Lower lobe of right lung (tissue), 2 donors: Measurements from ENCODE around the gene ST6GALNAC3. TPM values are rescaled to one million over a fixed set of nuclear protein-coding genes. Genes with fewer than 3 reads are reported as not detected.

Experiments
- ATAC-seq, 2 donors: fragments of 200-7000 bp; cut with Tn5 transposase; one replicate each; pipeline ENCODE4 v1.9.1; 2020 to 2022; ENCODE audit warnings: mild to moderate bottlenecking in 2 of 2, moderate library complexity in 2 of 2
- DNase-seq: peaks from one replicate; pipeline ENCODE4 v3.0.0-alpha.2; 2020
- H3K27ac ChIP-seq: fragments of 200-600 bp; one replicate; pipeline ENCODE4 v1.8.0; 2022
- H3K27me3 ChIP-seq: fragments of 200-600 bp; one replicate; pipeline ENCODE4 v1.8.0; 2022; ENCODE audit warnings: low read depth
- H3K36me3 ChIP-seq: fragments of 200-600 bp; one replicate; pipeline ENCODE4 v1.8.0; 2022; ENCODE audit warnings: mild to moderate bottlenecking
- H3K4me1 ChIP-seq: fragments of 200-600 bp; one replicate; pipeline ENCODE4 v1.8.0; 2022
- H3K4me3 ChIP-seq: fragments of 200-600 bp; one replicate; pipeline ENCODE4 v1.8.0; 2022; ENCODE audit warnings: mild to moderate bottlenecking
- H3K9me3 ChIP-seq: fragments of 200-600 bp; one replicate; pipeline ENCODE4 v1.8.0; 2022
- intact Hi-C: fragments of 100-400 bp; cut with DNase I; formaldehyde crosslinking; loops from one replicate; pipeline ENCODE4 v1.11.0; 2022
- total RNA-seq: library from RNA; stranded (reverse); fragmentation: NEBNext Ultra II Directional; extraction: Animal tissue kit (Norgen Biotek cat#: 25700); gene quantifications from one replicate; pipeline ENCODE4 v1.2.1, GENCODE V29; 2021
- TF ChIP-seq, protein P1 (sequence below): fragments of 200-600 bp; IDR thresholded peaks from one replicate; pipeline ENCODE4 v1.8.0; 2022; ENCODE audit warnings: antibody characterized with exemption, mild to moderate bottlenecking
- donor health status: DM: no; HTN: yes; CAD: no; lungs with severe emphysema.

Gene ST6GALNAC3
- total RNA-seq, 1 donor from 2014 or later, result 8.8 TPM

DNA sequence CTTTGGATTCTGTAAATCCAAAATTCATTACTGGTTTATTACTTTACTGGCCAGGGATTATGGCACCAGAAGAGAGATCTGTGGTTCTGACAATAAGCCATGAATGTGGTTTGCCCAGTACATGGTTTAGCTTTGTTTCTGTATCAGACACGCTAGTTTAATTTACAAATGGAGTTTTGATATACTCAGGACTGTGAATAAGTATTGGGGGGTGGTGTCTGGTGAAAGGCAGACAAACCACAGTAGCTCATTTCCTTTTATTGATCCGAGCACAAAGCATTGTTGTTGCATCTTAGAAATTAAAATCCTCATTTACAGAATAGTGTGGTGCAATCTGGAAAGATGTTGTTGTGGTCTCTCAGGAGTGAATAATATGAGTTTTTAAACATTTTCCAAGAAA lies 96.0 kb downstream of the ST6GALNAC3 start:
- H3K27ac ChIP-seq, result no peak overlapping the region
- H3K9me3 ChIP-seq, result no peaks in the 10 kb centered on the region
- TF ChIP-seq, protein P1, sequence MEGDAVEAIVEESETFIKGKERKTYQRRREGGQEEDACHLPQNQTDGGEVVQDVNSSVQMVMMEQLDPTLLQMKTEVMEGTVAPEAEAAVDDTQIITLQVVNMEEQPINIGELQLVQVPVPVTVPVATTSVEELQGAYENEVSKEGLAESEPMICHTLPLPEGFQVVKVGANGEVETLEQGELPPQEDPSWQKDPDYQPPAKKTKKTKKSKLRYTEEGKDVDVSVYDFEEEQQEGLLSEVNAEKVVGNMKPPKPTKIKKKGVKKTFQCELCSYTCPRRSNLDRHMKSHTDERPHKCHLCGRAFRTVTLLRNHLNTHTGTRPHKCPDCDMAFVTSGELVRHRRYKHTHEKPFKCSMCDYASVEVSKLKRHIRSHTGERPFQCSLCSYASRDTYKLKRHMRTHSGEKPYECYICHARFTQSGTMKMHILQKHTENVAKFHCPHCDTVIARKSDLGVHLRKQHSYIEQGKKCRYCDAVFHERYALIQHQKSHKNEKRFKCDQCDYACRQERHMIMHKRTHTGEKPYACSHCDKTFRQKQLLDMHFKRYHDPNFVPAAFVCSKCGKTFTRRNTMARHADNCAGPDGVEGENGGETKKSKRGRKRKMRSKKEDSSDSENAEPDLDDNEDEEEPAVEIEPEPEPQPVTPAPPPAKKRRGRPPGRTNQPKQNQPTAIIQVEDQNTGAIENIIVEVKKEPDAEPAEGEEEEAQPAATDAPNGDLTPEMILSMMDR, result no peak
- H3K4me1 ChIP-seq, result no peaks in the 10 kb centered on the region
- no peak for ATAC-seq
- H3K4me3 ChIP-seq, result no peak overlapping the region
- DNase-seq, result no peak
- intact Hi-C loops, result no loop called here
- H3K27me3 ChIP-seq, result no peaks in the 10 kb centered on the region
- H3K36me3 ChIP-seq, result no peaks in the 10 kb centered on the region

DNA sequence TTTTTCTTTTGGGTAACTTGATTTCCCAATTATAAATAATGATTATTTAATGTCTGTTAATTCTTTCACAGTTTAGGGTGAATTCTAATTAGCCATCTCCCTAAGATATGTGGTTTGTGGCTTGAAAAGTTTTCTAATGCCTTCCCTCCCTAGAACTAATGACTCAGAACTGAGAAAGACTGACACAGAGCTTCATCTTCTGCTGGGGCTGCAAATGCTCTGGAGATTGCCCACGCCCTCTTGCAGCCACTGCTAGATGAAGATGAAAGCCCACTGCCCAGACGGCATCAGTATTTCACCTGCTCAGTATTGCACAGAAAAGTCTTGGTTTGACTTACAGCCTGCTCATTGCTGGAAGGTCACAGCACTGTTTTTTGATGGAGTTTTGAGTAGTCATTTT lies 101.5 kb downstream of the ST6GALNAC3 start:
- DNase-seq (no peak), ATAC-seq (no peak)
- H3K4me3 ChIP-seq, result no peak overlapping the region
- TF ChIP-seq, protein P1, result no peak
- intact Hi-C loops, result no loop called here
- no peaks in the 10 kb centered on the region for H3K4me1 ChIP-seq
- H3K9me3 ChIP-seq, result no peaks in the 10 kb centered on the region
- no peaks in the 10 kb centered on the region for H3K27me3 ChIP-seq
- H3K36me3 ChIP-seq, result no peaks in the 10 kb centered on the region
- no peak overlapping the region for H3K27ac ChIP-seq

DNA sequence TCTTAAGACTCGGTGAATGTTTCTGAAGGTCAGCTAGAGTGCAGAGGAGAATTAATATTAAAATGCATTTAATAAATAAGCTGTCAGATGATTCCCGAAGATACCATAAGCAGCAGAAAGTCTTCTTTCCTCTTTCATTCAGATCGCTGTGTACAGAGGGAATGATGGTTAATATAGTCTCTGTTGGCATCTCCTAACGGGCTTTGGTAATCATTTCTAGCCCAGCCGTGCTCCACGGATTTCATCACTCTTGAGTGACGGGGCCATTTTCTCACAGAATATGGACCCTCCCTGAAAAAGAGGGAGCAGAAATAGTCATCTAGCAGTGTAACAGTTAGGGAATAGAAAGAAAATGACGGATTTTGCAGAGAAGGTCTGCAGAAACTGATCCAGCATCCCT lies 103.1 kb downstream of the ST6GALNAC3 start:
- ATAC-seq (no peak), DNase-seq (no peak)
- no peak overlapping the region for H3K27ac ChIP-seq
- intact Hi-C loops, result no loop called here
- no peaks in the 10 kb centered on the region for H3K9me3 ChIP-seq
- TF ChIP-seq, protein P1, result no peak
- no peaks in the 10 kb centered on the region for H3K27me3 ChIP-seq
- H3K4me1 ChIP-seq, result no peaks in the 10 kb centered on the region
- H3K36me3 ChIP-seq, result no peaks in the 10 kb centered on the region
- H3K4me3 ChIP-seq, result no peak overlapping the region

DNA sequence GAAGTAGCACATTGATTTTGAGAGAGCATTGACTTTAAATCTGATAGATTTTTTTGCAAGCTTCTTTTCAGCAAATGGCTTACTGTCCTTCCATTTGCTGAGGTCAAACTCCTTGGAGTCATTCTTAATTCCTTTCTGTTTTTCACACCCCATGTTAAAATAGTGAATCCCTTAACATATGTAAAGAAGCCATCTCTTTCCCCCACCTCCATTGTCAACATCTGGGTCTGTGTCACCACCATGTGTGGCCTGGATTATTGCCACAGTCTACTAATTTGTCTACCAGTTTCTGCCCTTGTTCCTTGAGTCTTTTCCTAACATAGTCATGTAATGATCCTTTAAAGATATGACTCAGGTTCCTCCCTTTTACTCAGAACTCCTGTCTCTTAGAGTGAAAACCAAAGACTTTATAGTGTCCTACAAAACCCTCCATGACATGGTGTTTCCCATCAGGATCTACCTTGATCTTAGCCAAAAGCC lies 104.7 kb downstream of the ST6GALNAC3 start:
- Histone ChIP-seq H3K36me3 (no peaks in the 10 kb centered on the region), H3K9me3 (no peaks in the 10 kb centered on the region), H3K4me3 (no peak overlapping the region), H3K27me3 (no peaks in the 10 kb centered on the region), H3K27ac (no peak overlapping the region), H3K4me1 (no peaks in the 10 kb centered on the region)
- intact Hi-C loops, result no loop called here
- TF ChIP-seq, protein P1, result no peak
- DNase-seq (no peak), ATAC-seq (no peak)

DNA sequence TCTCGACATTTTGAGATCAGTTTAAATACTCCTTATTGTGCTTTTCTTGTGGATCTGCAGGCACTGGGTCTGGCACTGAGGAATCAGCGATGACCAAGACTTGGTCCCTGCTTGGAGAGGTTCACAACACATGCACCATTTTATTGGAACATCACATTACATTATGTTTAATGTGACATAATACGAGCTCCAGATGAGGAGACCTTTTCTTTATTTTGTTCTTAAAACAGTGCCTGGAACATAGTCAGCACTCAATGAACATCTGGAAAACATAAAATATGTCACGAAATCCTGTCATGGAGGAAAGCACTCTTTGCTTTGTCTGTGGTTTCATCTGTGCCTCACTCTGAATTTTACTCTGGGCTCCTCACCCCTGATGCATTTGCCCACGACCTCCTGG lies 110.7 kb downstream of the ST6GALNAC3 start:
- intact Hi-C loops, result no loop called here
- Histone ChIP-seq H3K4me1 (no peaks in the 10 kb centered on the region), H3K4me3 (no peak overlapping the region), H3K27ac (no peak overlapping the region), H3K36me3 (no peaks in the 10 kb centered on the region), H3K9me3 (no peaks in the 10 kb centered on the region), H3K27me3 (no peaks in the 10 kb centered on the region)
- ATAC-seq, result no peak
- TF ChIP-seq, protein P1, result no peak
- no peak for DNase-seq
